ENCODE results near the gene MYT1. TPM values are rescaled to one million over a fixed set of nuclear protein-coding genes. Genes with fewer than 3 reads are reported as not detected.

The MYT1 gene
- total and polyA plus RNA-seq, 2 of the 13 experiments (the other 11 are each of a cell fraction or from before 2014, with no cell fraction given): 0.58 to 2.5 TPM

DNA sequence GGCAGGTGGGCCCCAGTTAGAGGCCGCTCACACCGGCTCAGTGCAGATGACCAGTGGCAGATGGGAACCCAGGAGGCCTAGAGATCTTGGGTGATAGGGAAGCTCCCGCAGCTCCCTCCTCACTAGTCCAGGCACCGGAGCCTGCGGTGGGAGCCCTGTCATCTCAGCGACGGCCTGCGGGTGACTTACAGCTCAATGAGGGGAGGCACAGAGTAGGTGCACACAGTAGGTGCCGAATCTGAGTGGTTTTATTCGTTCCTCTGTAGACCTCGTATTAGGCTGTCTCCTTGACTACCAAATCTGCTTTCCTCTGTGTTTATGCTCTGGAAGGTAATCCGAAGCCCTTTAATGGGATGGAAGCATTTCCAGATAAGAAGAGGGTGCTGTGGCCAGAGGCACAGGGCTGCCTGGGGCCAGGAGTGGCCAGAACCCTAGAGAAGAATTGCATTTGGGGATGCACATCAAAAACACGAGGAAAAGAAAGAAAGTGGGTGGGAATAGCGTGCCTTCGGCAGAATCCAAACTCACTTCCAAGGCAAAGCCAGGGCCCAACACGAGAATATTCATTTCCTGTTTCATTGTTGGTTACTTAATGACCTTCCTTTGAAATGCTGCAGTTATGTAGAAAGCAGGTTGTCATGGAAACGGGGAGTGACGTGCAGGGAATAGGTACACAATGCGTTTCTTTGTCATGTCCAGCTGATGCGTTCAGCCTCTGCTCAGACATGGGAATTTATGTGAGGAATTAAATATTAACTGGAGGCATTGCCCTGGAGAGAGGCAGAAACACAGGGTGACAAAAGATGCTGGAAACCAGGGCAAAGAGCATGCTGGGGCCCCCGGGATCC, 24.7 kb downstream of the MYT1 start (continued):
- TF ChIP-seq ARHGAP35 (CRISPR knock-in tag; IDR thresholded peaks at IDR 0.05; ENCODE audit: borderline replicate concordance) (no peak), RARG (CRISPR knock-in tag; IDR thresholded peaks at IDR 0.05; ENCODE audit: low read depth) (no peak), ZC3H13 (CRISPR knock-in tag; IDR thresholded peaks at IDR 0.05) (no peak), HOXD1 (CRISPR knock-in tag; IDR thresholded peaks at IDR 0.05) (no peak), ZNF331 (CRISPR knock-in tag; IDR thresholded peaks at IDR 0.05) (peak; percentile 84; the same call in 1 of the 2 replicates), TRIM24 (CRISPR knock-in tag; IDR thresholded peaks at IDR 0.05) (no peak), ZBTB38 (CRISPR knock-in tag; IDR thresholded peaks at IDR 0.05) (peak; percentile 82; the same call in 1 of the 2 replicates), ZNF746 (CRISPR knock-in tag; IDR thresholded peaks at IDR 0.05) (no peak; the same call in 1 of the 2 replicates), RCOR2 (CRISPR knock-in tag; IDR thresholded peaks at IDR 0.05) (peak; percentile 76; the same call in 1 of the 2 replicates), POLR2AphosphoS2 (IDR thresholded peaks at IDR 0.05; ENCODE audit: low read depth, low read length) (no peak), HMG20B (CRISPR knock-in tag; conservative IDR thresholded peaks at IDR 0.05) (peak; percentile 24; the same call in 1 of the 2 replicates), NR2F1 (CRISPR knock-in tag; IDR thresholded peaks at IDR 0.05) (0 out of 4 replicates have a peak, but pooled peaks of 1 of the 2 experiments have one; percentile 10), IKZF1 (IDR thresholded peaks at IDR 0.05) (no peak), FOXK2 (IDR thresholded peaks at IDR 0.05) (peak; percentile 87), ZNF720 (CRISPR knock-in tag; IDR thresholded peaks at IDR 0.05) (no peak)
- TF ChIP-seq, protein P1, sequence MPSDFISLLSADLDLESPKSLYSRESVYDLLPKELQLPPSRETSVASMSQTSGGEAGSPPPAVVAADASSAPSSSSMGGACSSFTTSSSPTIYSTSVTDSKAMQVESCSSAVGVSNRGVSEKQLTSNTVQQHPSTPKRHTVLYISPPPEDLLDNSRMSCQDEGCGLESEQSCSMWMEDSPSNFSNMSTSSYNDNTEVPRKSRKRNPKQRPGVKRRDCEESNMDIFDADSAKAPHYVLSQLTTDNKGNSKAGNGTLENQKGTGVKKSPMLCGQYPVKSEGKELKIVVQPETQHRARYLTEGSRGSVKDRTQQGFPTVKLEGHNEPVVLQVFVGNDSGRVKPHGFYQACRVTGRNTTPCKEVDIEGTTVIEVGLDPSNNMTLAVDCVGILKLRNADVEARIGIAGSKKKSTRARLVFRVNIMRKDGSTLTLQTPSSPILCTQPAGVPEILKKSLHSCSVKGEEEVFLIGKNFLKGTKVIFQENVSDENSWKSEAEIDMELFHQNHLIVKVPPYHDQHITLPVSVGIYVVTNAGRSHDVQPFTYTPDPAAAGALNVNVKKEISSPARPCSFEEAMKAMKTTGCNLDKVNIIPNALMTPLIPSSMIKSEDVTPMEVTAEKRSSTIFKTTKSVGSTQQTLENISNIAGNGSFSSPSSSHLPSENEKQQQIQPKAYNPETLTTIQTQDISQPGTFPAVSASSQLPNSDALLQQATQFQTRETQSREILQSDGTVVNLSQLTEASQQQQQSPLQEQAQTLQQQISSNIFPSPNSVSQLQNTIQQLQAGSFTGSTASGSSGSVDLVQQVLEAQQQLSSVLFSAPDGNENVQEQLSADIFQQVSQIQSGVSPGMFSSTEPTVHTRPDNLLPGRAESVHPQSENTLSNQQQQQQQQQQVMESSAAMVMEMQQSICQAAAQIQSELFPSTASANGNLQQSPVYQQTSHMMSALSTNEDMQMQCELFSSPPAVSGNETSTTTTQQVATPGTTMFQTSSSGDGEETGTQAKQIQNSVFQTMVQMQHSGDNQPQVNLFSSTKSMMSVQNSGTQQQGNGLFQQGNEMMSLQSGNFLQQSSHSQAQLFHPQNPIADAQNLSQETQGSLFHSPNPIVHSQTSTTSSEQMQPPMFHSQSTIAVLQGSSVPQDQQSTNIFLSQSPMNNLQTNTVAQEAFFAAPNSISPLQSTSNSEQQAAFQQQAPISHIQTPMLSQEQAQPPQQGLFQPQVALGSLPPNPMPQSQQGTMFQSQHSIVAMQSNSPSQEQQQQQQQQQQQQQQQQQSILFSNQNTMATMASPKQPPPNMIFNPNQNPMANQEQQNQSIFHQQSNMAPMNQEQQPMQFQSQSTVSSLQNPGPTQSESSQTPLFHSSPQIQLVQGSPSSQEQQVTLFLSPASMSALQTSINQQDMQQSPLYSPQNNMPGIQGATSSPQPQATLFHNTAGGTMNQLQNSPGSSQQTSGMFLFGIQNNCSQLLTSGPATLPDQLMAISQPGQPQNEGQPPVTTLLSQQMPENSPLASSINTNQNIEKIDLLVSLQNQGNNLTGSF (CRISPR knock-in tag; IDR thresholded peaks at IDR 0.05): 0 out of 2 replicates have a peak, but pooled peaks have one; percentile 58
- TF ChIP-seq, protein P2, sequence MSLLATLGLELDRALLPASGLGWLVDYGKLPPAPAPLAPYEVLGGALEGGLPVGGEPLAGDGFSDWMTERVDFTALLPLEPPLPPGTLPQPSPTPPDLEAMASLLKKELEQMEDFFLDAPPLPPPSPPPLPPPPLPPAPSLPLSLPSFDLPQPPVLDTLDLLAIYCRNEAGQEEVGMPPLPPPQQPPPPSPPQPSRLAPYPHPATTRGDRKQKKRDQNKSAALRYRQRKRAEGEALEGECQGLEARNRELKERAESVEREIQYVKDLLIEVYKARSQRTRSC (CRISPR knock-in tag; IDR thresholded peaks at IDR 0.05; ENCODE audit: low read depth): no peak
- TF ChIP-seq, protein P3, sequence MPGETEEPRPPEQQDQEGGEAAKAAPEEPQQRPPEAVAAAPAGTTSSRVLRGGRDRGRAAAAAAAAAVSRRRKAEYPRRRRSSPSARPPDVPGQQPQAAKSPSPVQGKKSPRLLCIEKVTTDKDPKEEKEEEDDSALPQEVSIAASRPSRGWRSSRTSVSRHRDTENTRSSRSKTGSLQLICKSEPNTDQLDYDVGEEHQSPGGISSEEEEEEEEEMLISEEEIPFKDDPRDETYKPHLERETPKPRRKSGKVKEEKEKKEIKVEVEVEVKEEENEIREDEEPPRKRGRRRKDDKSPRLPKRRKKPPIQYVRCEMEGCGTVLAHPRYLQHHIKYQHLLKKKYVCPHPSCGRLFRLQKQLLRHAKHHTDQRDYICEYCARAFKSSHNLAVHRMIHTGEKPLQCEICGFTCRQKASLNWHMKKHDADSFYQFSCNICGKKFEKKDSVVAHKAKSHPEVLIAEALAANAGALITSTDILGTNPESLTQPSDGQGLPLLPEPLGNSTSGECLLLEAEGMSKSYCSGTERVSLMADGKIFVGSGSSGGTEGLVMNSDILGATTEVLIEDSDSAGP (CRISPR knock-in tag; IDR thresholded peaks at IDR 0.05; ENCODE audit: borderline replicate concordance): peak; percentile 43; the same call in 1 of the 2 replicates

Data from HepG2 (cell line).